GM10847 (cell line): Measurements from ENCODE around the gene ZMIZ1.

Source experiments
- POLR2A ChIP-seq: IDR thresholded peaks from 2 replicates; pipeline ENCODE4 v1.6.1; 2011; ENCODE audit not compliant: insufficient read length; ENCODE audit errors: extremely low read depth

The ZMIZ1 gene

GRCh38 chr10:79326361-79327089, 257.8 kb downstream of the ZMIZ1 start:
- TF ChIP-seq POLR2A, result no peak

- TF ChIP-seq POLR2A, result no peak
Measured at GRCh38 chr10:79327090-79327457, 258.3 kb downstream of the ZMIZ1 start.

- no peak for TF ChIP-seq POLR2A
Measured at GRCh38 chr10:79328147-79328701, 259.5 kb downstream of the ZMIZ1 start.

GRCh38 chr10:79328737-79329504, 260.2 kb downstream of the ZMIZ1 start:
- no peak for TF ChIP-seq POLR2A

GRCh38 chr10:79329529-79329928, 260.8 kb downstream of the ZMIZ1 start:
- TF ChIP-seq POLR2A, result no peak

- no peak for TF ChIP-seq POLR2A
Measured at GRCh38 chr10:79331226-79331625, 262.5 kb downstream of the ZMIZ1 start.

- no peak for TF ChIP-seq POLR2A
Measured at GRCh38 chr10:79331709-79332108, 262.9 kb downstream of the ZMIZ1 start.

GRCh38 chr10:79333513-79333912, 264.7 kb downstream of the ZMIZ1 start:
- TF ChIP-seq POLR2A, result no peak

GRCh38 chr10:79334573-79334972, 265.8 kb downstream of the ZMIZ1 start:
- TF ChIP-seq POLR2A, result no peak

- no peak for TF ChIP-seq POLR2A
Measured at GRCh38 chr10:79335094-79335469, 266.3 kb downstream of the ZMIZ1 start.

- TF ChIP-seq POLR2A, result no peak
Measured at GRCh38 chr10:79335470-79336235, 266.9 kb downstream of the ZMIZ1 start.

- TF ChIP-seq POLR2A, result no peak
Measured at GRCh38 chr10:79336276-79336675, 267.5 kb downstream of the ZMIZ1 start.

GRCh38 chr10:79336739-79337138, 268.0 kb downstream of the ZMIZ1 start:
- no peak for TF ChIP-seq POLR2A

- no peak for TF ChIP-seq POLR2A
Measured at GRCh38 chr10:79339266-79339665, 270.5 kb downstream of the ZMIZ1 start.

- TF ChIP-seq POLR2A, result no peak
Measured at GRCh38 chr10:79340646-79341244, 272.0 kb downstream of the ZMIZ1 start.
